Stimulated activated CD8-positive, alpha-beta memory T cell treated with anti-CD3 and anti-CD28 coated beads, Interleukin-7, amount 100 ng/mL, for 1 hour (primary cell): ENCODE measurements around the gene FAM222B.
"Not testable (repeated sequence)": the region's sequence is repeated elsewhere in the genome, so short reads cannot be mapped to it uniquely, and the experiment has no call there.

Experiments
- DNase-seq, 2 donors: peaks; one replicate each; pipeline ENCODE4 v3.0.0-alpha.2; 2020; ENCODE audit warnings: low read depth in 2 of 2

The FAM222B gene

DNA sequence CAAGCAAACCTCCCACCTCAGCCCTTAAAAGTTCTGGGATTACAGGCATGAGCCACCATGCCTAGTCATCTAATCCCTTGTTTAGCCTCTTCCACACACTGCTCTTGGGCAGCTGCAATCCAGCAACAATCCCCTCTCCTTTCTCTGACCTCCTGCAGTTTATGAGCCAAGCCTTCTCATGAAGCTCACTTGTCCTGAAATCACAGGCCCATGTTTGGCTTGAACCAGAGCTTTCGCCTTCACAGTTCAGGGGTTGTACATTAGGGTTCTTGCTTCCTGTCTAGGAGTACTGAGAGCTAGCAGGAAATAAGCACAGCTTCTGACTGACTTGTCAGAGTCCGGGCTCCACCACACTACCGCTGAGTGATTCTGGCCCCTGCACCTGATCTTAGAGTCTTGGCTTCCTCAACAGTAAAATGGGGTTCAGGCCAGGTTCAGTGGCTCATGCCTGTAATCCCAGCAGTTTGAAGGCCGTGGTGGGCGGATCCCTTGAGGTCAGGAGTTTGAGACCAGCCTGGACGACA lies 28.5 kb upstream of the FAM222B start:
- peak; percentile 6 to 11 for DNase-seq

DNA sequence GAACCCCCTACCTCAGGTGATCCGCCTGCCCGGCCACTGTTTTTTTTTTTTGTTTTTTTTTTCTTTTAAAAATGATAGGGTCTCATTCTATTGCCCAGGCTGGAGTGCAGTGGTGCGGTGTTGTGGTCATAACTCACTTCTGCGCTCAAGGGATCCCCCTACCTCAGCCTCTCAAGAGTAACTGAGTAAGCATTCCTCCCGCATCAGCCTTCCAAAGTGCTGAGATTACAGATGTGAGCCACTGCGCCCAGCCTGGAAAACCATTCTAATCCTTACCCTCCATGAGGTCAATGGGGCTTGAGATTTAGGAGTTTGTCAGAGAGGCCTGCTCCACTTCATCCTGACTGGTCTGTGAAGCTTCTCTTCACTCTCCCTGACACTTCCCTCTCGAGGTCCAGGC lies 24.7 kb upstream of the FAM222B start:
- no peak for DNase-seq

DNA sequence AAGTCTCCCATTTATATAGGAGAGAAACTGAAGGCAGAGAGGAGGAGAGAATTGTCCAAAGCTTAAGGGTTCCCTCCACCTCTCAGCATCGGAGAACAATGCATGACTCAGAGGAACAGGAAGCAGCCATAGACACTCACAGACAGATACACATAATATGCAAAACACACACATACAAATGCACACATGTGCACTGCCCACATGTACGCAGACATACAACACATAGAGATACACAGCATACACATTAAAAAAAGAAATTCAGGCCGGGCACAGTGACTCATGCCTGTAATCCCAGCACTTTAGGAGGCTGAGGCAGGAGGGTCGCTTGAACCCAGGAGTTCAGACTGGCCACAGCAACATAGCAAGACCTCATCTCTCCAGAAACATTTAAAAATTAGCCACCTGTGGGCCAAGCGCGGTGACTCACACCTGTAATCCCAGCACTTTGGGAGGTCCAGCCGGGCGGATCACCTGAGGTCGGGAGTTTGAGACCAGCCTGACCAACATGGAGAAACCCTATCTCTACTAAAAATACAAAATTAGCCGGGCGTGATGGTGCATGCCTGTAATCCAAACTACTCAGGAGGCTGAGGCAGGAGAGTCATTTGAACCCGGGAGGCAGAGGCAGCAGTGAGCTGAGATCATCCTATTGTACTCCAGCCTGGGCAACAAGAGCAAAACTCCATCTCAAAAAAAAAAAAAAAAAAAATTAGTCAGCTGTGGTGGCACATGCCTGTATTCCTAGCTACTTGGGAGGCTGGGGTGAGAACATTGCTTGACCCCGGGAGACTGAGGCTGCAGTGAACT lies 23.6 kb upstream of the FAM222B start:
- DNase-seq = no peak

DNA sequence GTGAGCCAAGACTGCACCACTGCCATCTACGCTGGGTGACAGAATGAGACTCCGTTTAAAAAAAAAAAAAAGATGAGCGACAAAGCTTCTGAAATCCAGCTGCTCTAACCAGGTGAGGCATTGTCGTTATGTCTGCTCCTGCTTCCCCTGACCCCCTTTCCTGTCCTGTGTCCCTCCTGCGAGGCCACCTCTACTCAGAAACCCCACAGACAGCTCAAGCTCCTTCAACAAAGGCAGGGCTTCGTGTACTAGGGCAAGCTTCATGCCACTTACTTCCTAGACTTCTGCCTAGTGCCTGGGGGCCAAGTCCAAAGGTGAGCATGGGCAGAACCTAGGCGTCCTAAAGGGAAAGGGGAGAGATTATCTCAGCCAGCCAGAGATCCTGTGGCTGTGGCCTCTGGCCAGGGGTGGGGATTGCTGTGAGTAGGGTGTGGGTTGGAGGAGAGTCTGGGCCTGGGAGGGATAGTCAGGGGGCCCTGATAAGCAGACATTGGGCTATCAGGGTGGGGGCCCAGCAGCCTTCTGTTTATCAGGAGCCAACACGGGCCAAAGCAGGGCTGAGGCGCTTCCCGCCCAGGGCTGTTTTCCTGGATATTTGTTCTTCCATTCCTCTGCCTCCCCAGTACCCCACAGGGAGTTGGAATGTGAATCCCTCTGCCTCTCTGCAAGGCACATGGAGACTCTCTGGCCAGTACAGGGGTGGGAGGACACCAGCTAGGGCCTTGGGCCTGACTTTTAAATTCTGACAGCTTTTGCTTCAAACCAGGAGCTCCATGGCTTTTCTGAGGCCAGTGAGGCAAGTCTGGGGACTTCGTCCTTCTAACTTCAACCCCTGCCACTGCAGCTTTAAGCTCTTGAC lies 22.6 kb upstream of the FAM222B start:
- no peak for DNase-seq

DNA sequence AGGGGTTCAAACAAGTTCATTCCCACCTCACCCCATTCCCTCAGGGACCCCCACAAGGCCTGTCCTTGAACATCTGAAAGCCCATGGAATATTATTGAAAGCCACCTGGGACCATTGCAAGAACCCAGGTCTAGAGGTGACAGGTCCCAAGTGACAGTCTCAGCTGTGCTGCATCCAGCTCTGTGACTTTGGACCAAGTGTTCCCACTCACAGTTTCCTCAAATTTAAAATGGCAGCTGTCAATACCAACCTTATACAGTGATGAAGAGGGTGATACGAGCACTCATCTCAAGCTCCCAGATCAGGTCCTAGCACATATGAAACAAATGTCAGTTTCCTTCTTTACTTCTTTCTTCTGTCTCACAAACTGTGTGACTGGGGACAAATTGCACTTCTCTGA lies 21.4 kb upstream of the FAM222B start:
- no peak for DNase-seq

DNA sequence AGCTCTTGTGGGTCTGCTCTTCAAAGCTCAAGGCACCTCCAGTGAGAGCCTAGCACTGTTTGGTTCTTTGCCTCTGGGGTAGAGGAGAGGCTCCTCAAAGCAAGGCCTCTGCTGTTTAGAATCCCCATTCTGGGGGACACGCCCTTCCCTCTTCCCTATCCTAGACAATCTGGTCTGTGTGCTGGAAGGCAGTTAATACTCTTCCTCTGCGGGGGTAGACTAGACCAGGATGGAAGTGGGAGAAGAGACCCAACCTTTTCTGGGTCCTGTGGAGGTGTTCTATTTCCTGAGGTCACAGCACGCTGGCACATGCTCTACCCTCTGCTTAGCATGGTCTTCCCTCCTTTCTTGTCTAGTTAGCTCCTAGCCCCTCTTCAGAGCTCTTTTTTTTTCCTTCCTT lies 20.0 kb upstream of the FAM222B start:
- no peak for DNase-seq

DNA sequence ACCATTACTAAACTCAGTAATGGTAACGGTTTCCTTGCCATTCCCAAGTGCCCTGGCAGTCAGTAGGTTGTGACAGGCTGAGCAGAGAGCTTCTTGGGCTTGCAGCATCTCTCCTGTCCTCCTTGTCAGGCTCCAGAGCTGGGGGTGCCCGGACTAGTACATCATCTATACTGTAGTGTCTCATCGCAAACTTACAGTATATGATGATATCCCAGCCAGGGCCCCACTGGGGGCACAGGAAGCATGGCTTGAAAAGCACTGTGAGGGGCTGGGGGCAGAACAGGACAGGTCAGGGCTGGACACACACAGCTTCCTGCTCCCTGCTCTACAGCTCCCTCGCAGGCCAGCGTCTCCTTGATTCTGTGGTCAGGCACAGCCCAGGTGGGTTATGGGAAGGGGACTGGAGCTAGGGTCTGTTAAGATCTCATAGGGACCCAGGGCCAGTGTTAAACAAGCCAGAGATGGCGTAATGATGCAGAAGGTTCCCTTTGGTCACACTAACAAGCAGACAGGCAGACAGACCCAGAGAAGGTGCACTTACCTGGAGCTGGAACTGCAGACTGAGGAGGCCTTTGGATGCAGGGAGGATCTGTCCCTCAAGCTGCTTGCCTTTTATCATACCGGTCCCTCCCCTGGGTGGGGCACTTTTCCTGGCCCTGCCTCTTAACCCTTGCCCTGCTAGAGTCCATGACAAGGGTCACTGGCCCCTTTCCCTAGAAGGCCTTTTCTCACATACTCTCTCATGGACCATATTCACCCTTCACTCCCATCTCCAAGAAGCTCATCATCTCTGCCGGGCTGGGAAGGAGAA lies 19.0 kb upstream of the FAM222B start:
- DNase-seq = no peak

DNA sequence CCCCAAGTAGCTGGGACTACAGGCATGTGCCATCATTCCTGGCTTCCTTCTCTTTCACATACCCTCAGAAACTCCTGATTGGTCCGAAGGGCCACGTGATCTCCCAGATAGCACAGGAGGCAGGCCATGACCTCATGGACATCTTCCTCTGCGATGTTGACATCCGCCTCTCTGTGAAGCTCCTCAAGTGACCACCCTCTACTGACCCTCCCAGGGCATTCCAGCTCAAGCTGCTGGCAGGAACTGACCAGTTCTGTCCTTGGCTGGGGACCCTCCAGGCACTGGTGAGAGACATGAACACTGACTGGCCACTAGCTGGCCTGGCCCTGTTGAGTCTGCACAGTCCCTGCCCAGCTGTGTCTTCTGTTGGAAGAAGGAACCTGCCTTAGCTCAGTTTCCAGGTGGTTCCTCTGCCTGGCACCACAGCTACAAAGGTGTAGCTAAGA lies 17.8 kb upstream of the FAM222B start:
- DNase-seq = no peak

DNA sequence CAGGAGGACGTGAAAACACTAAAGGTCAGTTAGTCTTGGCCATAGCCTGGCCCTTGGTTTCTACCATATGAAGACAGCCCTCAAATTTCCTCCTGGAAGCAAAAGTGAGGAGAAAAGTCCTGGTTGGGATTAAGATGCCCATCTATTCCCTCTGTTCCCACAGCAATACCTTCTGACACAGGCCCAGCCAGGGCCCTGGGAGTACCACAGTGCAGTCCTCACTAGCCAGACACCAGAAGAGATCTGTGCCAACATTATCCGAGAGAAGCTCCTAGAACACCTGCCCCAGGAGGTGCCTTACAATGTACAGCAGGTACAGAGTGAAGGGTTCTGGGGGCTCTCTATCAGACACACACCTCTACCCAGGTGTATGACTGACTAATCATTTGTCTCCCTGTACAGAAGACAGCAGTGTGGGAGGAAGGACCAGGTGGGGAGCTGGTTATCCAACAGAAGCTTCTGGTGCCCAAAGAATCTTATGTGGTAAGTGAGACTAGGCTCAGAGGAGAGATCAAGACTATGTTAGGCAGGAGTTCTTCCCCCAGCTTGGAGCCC lies 16.3 kb upstream of the FAM222B start:
- no peak for DNase-seq

DNA sequence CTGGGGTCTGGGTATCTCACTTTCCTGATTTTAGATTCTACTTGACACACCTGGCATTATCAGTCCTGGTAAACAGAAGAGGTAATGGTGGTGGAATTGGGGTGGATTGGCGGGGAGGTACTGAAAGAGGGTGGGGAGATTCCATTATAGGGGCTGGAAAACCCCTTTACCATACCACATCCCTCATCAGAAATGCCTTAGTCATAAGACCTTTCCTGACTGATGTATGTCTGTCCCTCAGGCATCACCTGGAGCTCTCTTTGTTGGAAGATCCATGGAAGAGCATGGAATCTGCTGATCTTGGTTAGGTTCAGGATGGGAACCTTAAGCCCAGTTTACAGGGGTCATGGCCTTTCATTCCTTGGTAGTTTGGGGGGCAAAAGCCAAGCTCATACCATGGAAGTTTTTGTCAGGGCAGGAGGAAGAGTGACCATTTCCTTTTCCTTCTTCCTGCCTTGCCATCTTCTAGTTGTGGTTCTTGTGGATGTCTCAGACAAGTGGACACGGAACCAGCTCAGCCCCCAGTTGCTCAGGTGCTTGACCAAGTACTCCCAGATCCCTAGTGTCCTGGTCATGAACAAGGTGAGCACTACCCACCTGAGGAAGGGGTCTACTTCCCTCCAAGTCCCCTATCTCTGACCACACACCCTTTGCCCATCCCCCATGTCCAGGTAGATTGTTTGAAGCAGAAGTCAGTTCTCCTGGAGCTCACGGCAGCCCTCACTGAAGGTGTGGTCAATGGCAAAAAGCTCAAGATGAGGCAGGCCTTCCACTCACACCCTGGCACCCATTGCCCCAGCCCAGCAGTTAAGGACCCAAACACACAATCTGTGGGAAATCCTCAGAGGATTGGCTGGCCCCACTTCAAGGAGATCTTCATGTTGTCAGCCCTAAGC lies 15.6 kb upstream of the FAM222B start:
- no peak for DNase-seq

DNA sequence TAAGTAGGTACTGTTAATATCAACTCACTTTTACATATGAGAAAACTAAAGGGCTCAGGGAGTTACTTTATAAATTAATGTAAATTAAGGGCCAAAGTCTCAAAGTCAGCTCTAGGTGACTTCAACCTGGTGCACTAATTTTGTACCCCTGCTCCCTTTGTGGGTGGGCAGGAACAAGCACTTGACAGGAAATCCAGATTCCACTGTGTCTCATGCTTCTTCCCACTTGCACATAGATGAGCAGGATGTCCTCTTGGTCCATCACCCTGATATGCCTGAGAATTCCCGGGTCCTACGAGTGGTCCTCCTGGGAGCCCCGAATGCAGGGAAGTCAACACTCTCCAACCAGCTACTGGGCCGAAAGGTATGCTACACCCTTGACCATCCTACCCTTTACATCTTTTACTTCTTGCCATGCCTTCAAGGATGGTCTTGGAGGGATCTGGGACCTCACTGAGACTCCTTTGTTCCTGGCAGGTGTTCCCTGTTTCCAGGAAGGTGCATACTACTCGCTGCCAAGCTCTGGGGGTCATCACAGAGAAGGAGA lies 13.5 kb upstream of the FAM222B start:
- no peak for DNase-seq

DNA sequence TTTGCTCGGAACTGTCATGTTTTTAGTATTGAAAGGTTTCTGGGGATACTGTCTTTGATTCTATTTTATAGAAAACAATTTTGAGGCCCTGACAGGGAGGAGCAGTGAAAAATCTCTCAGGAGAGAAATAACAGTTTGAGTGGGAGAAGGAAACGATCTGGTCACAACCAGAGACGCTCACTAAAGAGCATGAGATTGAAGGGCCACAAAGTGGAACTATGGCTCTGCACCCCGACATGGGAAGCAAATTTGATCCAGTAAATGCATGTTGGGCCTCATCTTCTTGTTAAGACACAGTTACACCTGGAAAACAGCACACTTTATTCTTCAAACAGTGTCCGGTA lies 12.7 kb upstream of the FAM222B start:
- no peak for DNase-seq

DNA sequence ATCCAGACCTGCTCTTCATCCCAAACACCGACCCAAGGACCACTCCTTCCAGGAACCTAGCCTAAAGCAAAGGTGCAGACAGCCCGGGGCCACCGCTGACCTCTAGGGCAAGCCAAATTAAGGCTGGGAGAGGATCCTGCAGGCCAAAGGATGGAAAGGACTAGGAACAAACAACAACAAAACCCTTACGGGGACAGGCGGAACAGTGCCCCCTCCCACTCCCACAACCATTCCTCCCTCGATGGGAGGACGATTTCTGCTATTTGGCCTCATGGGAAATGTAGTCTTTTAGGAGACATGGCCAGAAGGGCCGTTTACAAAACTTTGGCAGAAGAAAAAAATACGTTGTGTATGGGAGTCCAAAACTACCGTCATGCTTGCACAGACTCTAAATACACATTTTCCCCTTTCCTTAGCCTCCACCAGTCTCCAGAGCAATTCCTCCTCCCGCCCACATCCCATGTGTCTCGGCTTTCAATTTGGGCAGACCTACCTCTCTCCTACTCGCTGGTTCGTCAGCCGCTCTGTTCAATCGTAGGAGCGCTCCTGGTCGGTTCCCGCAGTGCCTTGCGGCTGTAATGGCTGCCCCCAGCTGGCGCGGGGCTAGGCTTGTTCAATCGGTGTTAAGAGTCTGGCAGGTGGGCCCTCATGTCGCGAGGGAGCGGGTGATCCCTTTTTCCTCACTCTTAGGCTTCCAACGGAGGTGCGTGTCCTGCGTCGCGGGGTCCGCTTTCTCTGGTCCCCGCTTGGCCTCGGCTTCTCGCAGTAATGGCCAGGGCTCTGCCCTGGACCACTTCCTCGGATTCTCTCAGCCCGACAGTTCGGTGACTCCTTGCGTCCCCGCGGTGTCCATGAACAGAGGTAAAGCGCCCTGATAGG lies 12.1 kb upstream of the FAM222B start, which contains the start of gene ERAL1:
TSS of gene ERAL1 (plus strand) at position 560 of the 879 bp plus-strand sequence. CDS start at position 579, 19 bp downstream.
- peak; percentile 49 to 64 for DNase-seq

DNA sequence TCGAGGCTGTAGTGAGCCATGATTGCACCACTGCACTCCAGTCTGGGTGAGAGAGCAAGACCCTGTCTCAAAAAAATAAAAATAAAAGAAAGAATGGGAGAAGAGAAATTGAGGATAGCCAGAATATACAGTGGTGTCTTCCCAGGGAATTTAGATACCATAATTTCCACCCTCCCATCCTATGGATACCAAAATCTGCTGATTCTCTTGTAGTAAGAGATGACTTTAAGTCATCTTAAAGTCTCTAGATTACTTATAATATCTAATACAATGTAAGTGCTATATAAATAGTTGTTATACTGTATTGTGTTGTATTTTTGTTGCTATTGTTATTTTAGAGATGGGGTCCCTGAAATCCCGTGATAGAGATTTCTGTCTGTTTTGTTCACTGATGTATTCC lies 10.7 kb upstream of the FAM222B start:
- no peak for DNase-seq

DNA sequence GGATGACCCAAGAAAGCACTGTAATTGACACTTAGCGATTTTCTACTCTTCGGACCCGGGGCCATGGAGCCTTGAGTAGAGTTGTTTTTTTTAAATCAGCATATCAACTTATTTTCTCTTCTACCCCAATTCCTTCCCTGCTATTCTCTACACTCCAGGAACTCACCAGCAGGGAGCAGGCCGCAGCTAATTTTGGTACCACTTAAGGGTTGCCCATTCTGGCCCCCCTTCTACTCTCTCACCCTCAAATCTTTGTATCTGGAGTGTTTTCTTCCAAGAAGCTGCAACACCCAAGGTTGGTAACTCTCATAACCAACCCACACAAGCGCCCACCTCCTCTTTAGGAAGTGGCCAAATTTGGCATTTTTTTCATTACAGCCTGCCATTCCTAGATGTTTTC lies 6.7 kb upstream of the FAM222B start:
- no peak for DNase-seq

DNA sequence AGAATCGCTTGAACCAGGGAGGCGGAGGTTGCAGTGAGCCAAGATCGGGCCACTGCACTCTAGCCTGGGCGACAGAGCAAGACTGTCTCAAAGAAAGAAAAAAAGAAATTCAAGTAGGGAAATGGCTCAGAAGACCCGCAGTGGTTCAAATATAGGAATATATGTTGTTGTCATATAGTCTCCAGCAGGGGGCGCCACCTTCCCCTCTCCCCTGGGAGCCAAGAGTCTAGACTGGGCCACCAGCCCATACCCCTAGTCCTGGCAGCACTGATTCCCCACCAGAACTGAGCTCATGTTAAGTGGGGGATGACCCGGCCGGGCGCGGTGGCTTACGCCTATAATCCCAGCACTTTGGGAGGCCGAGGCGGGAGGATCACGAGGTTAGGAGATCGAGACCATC lies 6.1 kb upstream of the FAM222B start:
- DNase-seq = peak in 1 of 2 donors; percentile 33

DNA sequence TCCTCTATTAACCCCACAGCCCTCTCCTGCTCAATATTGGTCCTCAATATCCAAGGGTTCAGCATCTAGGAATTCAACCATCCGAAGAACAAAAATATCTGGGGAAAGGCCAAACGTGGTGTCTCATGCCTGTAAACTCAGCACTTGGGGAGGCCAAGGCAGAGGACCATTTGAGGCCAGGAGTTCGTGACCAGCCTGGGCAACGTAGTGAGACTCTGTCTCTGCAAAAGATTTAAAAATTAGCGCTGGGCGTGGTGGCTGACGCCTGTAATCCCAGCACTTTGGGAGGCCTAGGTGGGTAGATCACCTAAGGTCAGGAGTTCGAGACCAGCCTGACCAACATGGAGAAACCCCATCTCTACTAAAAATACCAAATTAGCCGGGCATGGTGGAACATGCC lies 4.1 kb upstream of the FAM222B start:
- not testable (repeated sequence) for DNase-seq

DNA sequence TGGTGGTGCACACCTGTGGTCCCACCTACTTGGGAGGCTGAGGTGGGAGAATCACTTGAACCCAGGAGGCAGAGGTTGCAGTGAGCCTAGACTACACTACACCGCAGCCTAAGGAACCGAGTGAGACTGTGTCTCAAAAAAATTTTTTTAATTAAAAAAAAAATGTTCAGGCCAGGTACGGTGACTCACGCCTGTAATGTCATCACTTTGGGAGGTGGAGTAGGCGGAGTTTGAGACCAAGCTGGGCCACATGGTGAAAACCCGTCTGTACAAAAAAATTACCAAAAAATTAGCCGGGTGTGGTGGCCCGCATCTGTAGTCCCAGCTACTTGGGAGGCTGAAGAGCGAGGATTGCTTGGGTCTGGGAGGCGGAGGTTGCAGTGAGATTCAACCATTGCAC lies 3.6 kb upstream of the FAM222B start:
- no peak for DNase-seq

DNA sequence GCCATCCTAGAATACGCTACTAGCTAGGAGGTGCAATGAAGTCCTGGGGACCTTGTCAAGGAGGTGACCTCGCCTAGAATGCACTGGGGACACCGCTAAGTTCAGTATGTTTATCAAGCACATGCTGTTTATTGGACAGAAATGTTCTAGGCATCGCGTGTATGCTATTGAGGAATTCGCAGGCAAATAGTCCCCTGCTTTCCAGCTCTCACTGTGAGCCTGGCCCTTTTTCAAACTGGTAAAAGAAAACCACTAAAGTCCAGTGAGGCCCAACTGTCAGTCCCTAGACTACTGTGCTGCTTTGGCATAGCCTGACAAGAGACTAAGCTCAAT lies 1.2 kb upstream of the FAM222B start:
- no peak for DNase-seq
